GM18867 (cell line): ENCODE results near the gene KLHDC3.
"Not testable (repeated sequence)": the region's sequence is repeated elsewhere in the genome, so short reads cannot be mapped to it uniquely, and the experiment has no call there.

Experiments
- ATAC-seq: cut with Tn5 transposase; IDR thresholded peaks from one replicate; pipeline ENCODE4 v1.9.1; 2021; ENCODE audit warnings: mild to moderate bottlenecking, moderate library complexity; ENCODE audit not compliant: unreplicated experiment

Gene KLHDC3

DNA sequence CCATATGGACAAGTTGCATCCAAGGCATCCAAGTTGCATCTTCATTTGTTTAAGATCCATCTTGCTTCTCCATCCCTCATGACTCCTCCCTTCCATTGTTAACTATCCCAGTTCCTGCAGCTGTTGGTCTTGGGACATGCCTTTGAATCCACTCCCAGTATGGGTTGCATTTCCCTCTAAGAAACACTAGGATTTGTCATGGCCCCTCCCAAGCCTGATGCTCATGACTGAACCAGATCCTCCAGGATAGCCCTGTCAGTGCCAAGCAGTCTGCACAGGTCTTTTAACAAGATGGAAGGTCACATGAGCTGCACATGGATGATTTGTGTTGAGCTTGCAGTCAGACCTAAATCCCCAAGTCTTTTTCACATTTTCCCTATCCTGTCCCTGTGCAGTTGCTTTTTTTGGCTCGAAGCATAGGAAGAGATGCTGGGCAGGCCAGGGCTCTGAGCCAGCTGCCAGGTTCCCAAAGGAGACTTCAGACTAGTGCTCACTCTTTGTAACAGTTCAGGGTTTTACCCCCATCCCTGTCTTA is 25.5 kb upstream of the KLHDC3 start:
- ATAC-seq, result no peak

DNA sequence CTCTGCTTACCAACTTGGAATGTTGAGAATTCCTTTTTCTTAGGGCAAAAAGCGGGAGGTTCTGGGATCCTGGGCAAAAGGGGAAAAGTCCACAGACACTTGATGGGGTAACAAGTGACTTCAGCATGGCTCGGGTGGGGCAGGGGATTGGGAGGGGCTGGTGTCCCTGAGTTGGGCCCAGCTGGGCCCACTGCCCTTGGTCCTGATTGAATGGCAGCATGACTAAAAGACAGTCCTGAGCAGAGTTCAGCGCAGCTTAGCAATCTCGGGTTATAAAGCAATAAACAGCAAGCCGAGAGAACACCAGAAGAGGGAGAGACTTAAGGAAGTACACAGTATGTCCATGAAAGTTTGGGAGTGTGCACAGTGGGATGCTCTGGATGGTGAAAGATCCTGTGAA is 24.1 kb upstream of the KLHDC3 start:
- no peak for ATAC-seq

DNA sequence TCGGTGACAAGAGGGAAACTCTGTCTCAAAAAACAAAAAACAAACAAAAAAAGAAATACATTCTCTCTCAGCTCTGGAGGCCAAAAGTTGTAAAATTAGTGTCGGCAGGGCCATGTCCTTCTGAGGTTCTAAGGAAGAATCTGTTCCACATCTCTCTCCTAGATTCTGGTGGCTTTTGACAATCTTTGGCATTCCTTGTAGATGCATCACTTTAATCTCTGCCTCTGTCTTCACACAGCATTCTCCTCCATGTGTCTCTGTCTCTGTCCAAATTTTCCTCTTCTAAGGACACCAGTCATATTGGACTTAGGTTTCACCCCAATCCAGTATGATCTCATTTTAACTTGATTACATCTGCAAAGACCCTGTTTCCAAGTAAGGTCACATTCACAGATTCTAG is 20.6 kb upstream of the KLHDC3 start:
- ATAC-seq, result no peak

DNA sequence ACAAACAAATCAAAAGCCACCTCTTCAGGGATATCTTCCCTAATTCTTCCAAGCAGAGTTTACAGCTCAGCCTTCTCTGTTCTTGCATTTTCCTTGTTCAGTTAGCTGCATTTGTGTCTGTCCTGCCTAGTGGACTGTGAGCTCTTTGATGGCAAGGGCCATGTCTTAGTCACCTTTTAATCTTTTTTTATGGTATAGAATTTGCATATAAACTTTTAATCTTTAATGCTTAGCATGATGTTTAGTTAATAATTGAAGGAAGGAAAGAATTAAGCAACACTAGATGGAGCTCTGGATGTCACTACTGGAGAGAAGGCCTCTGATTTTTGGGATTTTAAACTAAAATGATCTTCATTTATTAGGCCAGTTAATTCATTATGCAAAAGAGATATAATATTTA is 17.5 kb upstream of the KLHDC3 start:
- ATAC-seq, result no peak

DNA sequence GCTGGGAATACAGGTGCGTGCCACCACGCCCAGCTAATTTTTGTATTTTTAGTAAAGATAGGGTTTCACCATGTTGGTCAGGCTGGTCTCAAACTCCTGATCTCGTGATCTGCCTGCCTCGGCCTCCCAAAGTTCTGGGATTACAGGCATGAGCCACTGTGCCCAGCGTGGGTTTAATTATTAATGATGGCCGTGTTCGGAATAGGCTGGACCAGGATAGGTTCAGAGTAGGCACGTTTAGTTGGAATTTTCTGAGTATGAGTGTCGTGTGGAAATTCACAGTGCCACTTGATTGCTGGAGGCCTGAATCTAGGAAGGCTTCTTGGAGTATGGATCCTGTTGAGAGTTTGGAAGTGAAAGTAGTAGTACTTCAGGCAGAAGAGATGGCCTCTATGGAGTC is 15.8 kb upstream of the KLHDC3 start:
- not testable (repeated sequence) for ATAC-seq

DNA sequence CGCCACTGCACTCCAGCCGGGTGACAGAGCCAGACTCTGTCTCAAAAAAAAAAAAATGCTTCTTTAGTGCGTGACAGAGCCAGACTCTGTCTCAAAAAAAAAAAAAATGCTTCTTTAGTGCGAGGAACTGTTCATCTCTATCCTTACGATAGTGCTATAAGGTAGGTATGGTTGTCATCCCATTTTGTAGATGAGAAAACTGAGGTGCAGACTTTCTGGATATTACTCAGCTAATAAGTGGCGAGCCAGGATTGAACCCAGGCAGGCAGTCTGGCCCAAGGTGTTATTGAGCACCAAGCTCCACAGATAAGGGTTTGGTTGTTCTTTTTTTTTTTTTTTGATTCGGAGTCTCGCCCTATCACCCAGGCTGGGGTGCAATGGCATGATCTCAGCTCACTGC is 12.2 kb upstream of the KLHDC3 start:
- no peak for ATAC-seq

DNA sequence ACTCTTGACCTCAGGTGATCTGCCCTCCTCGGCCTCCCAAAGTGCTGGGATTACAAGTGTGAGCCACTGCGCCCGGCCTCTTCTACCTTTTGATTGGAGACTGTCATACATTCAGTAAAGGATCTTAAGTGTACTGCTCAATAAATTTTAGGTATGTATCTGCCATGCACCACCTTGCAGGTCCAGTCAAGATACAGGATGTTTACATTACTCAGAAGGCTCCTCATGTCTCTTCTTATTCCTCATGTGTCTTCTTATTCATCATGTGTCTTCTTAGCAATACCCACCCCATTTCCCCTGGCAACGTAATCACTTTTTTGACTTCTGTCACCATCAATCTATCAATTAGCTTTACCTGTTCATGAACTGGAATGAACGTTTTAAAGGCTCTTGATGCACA is 8.2 kb upstream of the KLHDC3 start:
- ATAC-seq, result no peak

DNA sequence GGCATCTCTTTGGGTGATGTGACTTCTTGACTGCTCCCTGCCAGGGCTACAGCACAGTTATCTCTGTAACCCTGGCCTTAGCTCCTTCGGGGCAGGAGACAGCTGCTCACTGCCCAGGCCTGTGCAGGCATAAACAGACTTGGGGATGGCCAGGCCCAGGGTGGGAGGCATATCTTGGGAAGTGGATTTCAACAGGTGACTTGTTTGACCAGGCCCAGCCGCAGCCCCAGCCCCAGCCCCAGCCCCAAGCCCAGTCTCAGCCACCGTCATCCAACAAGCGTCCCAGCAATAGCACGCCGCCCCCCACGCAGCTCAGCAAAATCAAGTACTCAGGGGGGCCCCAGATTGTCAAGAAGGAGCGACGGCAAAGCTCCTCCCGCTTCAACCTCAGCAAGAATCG is 7.8 kb upstream of the KLHDC3 start:
- no peak for ATAC-seq

DNA sequence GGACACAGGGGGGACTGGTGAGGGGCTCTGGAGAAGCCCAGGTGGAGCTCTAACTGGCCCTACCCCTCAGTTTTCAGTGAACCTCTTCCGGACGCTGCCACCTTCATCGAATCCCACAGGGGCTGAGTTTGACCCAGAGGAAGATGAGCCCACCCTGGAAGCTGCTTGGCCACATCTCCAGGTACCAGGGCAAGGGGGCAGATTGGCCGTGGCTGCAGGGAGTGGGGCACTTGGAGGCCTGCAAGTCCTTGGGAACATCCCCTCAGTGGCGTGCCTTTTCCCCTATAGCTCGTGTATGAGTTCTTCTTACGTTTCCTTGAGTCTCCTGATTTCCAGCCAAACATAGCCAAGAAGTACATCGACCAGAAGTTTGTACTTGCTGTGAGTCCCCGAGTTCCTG is 6.9 kb upstream of the KLHDC3 start:
- ATAC-seq, result no peak

DNA sequence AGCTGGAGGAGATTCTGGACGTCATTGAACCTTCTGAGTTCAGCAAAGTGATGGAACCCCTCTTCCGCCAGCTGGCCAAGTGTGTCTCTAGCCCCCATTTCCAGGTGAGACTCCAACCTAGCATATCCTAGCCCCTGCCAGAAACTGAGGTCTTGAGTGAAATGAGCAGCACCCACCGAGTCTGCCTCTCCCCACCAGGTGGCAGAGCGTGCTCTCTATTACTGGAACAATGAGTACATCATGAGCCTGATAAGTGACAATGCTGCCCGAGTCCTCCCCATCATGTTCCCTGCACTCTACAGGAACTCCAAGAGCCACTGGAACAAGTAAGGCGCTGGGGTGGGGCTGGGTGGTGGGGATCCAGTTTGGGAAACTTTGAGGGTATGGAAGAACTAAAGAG is 4.9 kb upstream of the KLHDC3 start:
- no peak for ATAC-seq

DNA sequence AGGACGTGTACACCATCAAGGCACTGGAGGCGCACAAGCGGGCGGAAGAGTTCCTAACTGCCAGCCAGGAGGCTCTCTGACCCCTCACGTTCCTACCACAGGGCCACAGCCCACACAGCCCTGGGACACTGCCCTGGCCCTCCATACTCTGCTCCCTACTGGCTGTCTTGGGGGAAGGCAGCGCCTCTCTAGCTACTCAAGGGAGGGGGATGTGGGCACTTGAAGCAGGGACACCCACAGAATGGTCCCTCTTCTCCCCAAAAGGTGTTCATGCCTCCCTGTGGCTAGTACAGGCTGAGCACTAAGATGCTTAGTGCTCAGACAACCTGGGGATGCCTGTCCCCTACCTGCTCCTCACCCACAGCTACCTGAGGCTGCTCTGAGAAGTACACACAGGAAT is 2.8 kb upstream of the KLHDC3 start:
- ATAC-seq, result no peak

DNA sequence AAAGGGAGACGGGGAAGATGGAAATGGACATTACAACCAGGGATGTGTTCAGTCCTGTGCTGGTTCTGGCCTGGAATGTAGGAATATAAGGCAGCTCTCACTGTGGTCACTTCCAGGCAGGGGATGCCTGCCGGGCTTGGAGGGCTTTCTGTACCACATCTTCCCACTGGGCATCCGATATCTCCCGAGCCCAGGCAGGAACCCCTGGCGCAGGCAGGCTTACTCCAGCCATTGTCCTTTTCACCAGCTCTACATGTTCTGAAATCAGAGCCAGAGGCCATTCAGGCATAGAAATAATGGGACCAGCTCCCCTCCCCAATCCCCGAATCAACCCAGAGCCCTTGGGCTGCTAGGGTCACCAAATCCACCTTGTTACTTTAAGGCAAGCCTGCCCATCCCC is 1.7 kb upstream of the KLHDC3 start:
- no peak for ATAC-seq

DNA sequence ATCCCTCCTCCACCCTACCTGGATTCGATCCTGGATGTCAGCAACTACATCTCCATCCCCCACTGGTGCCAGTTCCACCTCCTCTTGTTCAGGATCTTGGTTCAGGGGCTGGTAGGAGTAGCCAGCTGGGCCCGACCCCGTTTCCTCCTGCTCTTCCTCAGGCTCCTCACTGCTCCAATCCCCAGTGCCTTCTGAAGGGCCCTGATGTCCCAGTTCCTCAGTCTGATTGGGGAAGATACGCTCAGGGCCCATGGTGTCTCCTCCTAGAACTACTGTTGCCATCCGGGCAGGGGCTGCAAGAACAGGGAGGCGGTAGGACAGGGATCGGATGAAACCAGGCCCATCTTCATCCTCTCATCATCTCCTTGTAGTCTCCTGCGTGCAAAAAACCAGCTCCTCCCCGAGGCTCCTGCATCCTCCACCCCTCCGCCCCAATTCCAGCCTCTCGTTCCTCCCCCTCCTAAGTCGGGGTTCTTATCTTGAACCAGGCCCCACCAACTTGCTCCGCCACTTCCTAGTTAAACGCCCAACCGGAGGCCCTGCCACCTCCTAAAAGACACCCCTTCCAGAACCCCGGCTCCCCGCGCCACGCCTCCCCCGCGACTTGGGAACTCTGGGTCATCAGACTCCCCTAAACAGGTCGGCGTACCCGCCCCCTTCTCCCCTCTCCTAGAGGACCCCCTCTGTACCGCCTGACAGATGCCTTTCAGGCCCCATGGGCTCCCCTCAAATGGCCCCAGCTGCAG is 779 bp upstream of the KLHDC3 start:
- ATAC-seq, result peak; percentile 6

DNA sequence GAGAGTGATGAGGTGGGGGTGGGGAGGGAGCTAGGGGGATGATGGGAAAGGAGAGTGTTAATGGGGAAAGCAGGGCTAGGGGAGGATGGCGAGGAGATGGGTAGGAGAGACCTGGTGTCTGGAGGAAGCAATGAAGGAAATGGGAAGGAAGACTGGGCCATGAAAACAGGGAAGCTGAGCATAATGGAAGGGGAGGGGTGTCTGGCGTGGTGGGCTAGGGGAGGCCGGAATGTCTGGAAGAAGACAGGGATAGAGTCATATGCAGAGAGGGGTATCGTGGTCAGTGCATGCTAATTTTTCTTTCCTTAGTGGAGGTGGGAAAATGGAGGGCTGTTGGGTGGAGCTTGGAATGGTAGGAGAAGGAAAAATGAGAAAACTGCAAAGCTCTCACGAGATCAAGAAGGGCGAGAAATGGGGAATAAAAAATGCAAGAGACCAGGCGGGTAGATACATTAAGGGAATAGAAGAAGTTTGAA is 423 bp downstream of the KLHDC3 start:
- no peak for ATAC-seq

DNA sequence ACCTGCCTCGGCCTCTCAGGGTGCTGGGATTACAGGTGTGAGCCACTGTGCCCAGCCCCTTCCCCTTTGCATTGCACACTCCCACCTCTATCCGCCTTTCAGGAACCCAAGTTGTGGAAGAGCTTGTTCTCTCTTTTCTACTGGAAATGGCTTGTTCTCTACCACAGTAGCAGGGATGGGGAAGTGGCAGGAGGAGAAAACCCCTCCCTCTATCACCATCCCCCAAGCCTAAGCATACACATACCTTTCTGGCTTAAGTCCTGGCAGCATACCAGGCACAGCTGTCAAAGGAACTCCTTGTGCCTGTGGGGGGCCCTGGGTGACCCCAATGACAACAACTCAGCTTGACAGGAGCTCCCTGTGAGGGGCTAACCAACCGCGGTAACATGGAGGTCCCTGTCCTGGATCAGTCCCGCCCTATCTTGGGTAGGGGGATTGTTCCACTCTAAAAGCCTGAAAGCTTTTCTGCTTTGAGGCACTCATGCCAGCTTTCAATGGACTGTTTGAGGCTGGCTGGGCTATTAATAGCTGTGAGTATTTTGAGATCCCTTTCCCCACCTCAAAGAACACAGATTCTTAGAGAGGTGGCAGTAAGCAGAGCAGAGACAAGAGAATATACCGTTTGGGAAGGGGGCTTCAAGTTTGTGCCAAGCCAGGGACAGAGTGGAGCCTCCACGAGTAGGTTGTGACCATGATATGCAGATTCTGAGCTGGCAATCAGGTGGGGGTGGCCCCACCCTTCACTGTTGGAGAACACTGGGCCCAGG is 2.3 kb downstream of the KLHDC3 start:
- ATAC-seq, result no peak

DNA sequence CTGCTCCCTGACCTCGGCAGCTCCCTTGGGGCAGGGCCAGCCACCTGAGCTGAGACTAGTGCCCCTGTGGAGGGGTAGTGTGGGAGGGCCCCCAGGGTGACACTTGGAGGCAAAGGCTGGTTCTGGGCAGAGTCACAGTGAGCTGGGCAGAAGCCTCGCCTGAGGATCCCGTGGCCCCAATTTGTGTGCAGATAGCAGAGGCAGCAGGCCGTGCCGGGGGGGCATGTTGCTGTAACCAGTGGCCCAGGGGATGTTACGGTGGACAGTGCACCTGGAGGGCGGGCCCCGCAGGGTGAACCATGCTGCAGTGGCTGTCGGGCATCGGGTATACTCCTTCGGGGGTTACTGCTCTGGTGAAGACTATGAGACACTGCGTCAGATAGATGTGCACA is 2.9 kb downstream of the KLHDC3 start:
- no peak for ATAC-seq

DNA sequence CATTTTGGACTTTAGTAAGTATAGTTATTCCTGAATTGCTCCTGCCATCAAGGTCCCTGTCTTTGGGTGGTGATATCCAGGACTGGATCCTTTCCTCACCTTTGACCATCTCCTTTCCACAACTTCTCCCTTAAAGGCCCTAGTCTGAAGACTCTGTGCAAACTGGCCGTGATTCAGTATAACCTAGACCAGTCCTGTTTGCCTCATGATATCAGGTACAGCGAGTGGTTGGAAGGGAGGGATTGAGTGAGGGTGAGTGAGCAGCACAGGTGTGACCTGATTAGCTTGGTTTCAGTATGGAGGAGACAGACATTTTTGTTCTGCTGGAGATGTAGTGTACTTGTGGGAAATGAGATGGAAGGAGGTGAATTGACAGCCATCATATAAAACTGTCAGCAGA is 5.1 kb downstream of the KLHDC3 start:
- ATAC-seq, result no peak

DNA sequence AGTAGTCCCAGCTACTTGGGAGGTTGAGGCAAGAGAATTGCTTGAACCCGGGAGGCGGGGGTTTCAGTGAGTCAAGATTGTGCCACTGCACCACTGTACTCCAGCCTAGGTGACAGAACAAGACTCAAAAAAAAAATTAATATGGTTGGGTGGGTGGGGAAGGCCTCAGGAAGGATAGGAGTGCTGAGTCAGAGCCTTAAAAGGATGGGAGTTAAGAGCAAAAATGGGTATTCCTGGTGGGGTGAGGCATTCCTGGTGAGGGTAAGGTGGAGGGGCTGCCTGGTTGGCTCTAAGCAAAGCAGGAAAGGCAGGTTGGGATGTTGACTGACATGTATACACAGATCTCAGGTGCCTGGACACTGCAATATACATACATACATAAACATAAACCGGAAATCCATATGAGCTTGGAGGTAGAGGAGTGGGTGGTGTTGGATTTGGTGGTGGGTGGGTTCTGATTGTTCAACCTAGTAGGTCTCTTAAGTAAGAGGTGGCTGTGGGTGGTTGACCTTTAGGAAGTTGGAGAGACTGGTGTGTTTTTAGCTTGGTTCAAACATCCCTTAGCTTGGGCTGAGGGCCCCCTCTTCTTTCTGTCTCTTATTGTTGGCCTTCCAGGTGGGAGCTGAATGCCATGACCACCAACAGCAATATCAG is 6.1 kb downstream of the KLHDC3 start:
- ATAC-seq, result no peak

DNA sequence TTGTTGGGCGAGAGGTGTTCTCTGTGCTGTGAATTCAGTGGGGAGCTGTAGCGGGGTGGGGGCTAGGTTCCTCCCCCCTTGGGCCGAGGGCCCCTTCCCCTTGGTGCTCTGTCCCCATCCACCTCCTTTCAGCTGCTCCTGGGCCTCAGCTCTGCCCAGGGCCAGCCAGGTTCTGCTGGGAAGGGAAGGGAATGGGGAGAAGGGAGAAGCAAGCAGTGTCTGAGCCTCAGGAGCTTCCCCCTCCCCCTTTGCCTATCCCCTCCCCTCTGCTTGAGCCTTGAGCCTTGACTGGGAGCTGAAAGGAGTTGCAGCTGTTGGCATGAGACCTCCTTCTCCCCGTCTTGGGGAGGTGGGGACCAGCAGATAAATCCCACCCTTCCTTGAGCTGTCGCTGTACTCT is 6.8 kb downstream of the KLHDC3 start:
- no peak for ATAC-seq

DNA sequence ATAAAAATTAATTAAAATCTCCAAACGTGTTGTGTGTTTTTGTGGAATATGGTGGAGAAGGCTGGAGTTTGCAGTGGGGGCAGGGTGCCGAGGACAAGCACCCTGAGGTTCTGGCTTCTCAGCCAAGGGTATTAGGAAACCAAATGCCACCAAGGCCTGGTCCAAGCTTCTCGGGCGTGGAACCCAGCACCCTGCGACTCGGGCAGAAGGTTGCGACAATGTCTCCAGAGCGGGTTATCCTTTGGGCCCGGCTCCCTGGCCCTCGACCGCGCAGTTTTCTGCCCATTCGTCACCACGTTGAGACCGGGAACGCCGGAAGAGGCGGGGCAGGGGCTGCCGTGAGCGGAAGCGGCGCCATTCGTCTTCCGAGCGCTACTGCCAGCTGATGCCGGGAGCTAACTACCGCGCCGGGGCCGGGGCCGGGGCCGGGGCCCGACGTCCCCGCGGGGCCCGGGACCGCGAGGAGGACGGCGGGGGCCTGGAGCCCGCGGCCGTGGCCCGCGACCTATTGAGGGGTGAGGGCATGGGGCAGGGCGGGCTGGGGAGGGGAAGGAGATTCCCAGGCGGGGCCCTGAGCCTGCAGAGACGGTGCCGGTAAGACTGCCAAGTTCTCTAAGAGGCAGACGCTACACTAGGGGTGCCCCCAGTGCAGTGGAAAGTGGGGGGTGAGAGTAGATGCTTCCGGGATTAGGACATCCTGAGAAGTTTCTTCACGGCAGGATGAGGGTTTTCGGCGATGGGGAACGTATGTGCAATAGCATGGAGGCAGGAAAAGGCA is 7.4 kb downstream of the KLHDC3 start, which contains the start of gene RRP36:
Gene RRP36, plus strand, starts transcription at position 354 of the 778 bp plus-strand sequence. Its CDS starts 32 bp downstream, at position 386.
- ATAC-seq, result peak; percentile 66

DNA sequence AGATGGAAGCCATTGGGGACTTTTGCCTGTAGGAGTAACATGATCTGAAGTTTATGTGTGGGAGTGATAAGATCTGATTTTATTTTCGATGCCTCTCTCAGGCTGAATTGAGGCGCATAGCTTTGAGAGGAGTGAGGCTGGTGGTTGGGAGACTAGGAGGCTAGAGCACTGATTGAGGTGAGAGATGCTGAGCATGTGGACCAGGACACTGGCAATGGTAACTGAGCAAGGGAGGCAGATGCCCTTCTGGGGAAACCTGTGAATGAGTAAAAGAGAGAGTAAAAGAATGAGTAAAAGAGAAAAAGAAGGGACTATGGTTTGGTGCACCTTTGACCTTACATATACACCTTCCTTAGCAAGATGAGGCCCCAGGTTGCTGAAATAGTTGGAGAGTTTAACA is 10.4 kb downstream of the KLHDC3 start:
- ATAC-seq, result no peak
